GM12864 (cell line): ENCODE measurements around the gene CADPS2.

Experiments used
- DNase-seq: peaks from one replicate; pipeline ENCODE4 v3.0.0-alpha.2; 2011; ENCODE audit warnings: low read depth
- H3K4me3 ChIP-seq: 2 replicates; pipeline ENCODE4 v1.5.1; 2011; ENCODE audit warnings: mild to moderate bottlenecking, low read depth, low read length, control low read depth
- TF ChIP-seq, protein P1 (sequence below): IDR thresholded peaks from 2 replicates; pipeline ENCODE4 v1.5.1; 2011; ENCODE audit warnings: low read depth, mild to moderate bottlenecking, moderate library complexity, low read length, control low read depth, inconsistent platforms; ENCODE audit errors: missing control alignments

Gene CADPS2

GRCh38 chr7:122748195-122748594, 138.1 kb downstream of the CADPS2 start:
- TF ChIP-seq, protein P1, sequence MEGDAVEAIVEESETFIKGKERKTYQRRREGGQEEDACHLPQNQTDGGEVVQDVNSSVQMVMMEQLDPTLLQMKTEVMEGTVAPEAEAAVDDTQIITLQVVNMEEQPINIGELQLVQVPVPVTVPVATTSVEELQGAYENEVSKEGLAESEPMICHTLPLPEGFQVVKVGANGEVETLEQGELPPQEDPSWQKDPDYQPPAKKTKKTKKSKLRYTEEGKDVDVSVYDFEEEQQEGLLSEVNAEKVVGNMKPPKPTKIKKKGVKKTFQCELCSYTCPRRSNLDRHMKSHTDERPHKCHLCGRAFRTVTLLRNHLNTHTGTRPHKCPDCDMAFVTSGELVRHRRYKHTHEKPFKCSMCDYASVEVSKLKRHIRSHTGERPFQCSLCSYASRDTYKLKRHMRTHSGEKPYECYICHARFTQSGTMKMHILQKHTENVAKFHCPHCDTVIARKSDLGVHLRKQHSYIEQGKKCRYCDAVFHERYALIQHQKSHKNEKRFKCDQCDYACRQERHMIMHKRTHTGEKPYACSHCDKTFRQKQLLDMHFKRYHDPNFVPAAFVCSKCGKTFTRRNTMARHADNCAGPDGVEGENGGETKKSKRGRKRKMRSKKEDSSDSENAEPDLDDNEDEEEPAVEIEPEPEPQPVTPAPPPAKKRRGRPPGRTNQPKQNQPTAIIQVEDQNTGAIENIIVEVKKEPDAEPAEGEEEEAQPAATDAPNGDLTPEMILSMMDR, result no peak
- no peak overlapping the region for H3K4me3 ChIP-seq
- no peak for DNase-seq

DNA sequence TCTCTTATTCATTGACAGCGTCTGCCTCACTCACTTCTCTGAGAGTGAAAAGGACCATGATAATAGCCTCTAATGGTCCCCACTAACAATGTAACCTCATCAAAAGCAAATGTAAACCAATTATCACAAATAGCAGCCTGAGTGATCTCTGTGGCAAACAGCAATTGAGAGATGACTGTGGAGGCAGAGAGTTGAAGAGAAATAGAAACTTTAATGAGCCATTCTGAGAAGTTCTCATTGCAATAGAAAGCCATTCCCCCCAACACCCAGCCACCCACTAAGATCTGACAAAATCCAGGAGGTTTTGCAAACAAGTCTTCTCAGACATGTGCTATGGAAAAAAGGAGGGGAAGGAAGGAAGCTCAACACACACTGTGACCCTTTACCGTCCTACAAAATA, 139.3 kb downstream of the CADPS2 start:
- TF ChIP-seq, protein P1, result no peak
- no peak for DNase-seq
- H3K4me3 ChIP-seq, result no peak overlapping the region

- TF ChIP-seq, protein P1, result no peak
- no peak for DNase-seq
- no peak overlapping the region for H3K4me3 ChIP-seq
Observed at GRCh38 chr7:122743211-122743610, 143.0 kb downstream of the CADPS2 start.

GRCh38 chr7:122738947-122739346, 147.3 kb downstream of the CADPS2 start:
- TF ChIP-seq, protein P1, result no peak
- no peak for DNase-seq
- H3K4me3 ChIP-seq, result no peak overlapping the region

DNA sequence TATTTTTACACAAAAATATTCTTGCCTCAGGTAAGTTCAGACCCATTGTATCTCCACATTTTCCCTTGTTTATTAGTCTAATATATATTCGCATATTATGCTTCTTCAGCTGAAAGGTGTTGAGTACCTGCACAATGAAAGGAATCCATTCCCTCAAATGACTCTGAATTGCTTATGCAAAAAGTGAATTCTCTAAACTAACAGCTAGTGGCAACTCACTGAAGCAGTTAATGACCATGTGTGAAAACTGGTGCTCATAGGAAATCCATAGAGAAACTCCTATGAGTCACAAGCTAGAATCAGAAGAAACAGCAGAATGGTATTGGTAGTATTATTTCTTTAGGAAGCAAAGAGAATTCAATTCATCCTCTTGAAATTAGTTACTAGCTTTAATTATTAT, 150.1 kb downstream of the CADPS2 start:
- no peak overlapping the region for H3K4me3 ChIP-seq
- no peak for DNase-seq

GRCh38 chr7:122727759-122728158, 158.5 kb downstream of the CADPS2 start:
- H3K4me3 ChIP-seq, result no peak overlapping the region
- DNase-seq, result no peak
- TF ChIP-seq, protein P1, result no peak

More for the DNA sequence above, 150.1 kb downstream of the CADPS2 start:
- TF ChIP-seq, protein P1, result no peak

GRCh38 chr7:122727354-122727753, 158.9 kb downstream of the CADPS2 start:
- DNase-seq, result no peak
- TF ChIP-seq, protein P1, result no peak
- H3K4me3 ChIP-seq, result no peak overlapping the region
